HG03025 (cell line): ENCODE measurements around the gene TOP3B.

Experiments used
- ATAC-seq: cut with Tn5 transposase; IDR thresholded peaks from one replicate; pipeline ENCODE4 v1.9.1; 2021; ENCODE audit warnings: mild to moderate bottlenecking, moderate library complexity; ENCODE audit not compliant: unreplicated experiment, low FRiP score

TOP3B gene

GRCh38 chr22:22014285-22014659 is 31.7 kb upstream of the TOP3B start:
- ATAC-seq: no peak

- no peak for ATAC-seq
Measured at GRCh38 chr22:22013559-22014284, 31.1 kb upstream of the TOP3B start.

GRCh38 chr22:22011964-22012363 is 29.4 kb upstream of the TOP3B start:
- no peak for ATAC-seq

GRCh38 chr22:22010358-22010757 is 27.8 kb upstream of the TOP3B start:
- ATAC-seq: no peak

- ATAC-seq: no peak
Measured at GRCh38 chr22:22009661-22010060, 27.1 kb upstream of the TOP3B start.

- no peak for ATAC-seq
Measured at GRCh38 chr22:22006596-22006990, 24.0 kb upstream of the TOP3B start.

- ATAC-seq: no peak
Measured at GRCh38 chr22:22005945-22006595, 23.5 kb upstream of the TOP3B start.

GRCh38 chr22:22003233-22003632 is 20.6 kb upstream of the TOP3B start:
- no peak for ATAC-seq

GRCh38 chr22:22002526-22003055 is 20.0 kb upstream of the TOP3B start:
- no peak for ATAC-seq

GRCh38 chr22:22001664-22002525 is 19.3 kb upstream of the TOP3B start:
- ATAC-seq: no peak

- ATAC-seq: no peak
Measured at GRCh38 chr22:21998595-21999247, 16.1 kb upstream of the TOP3B start.

- ATAC-seq: no peak
Measured at GRCh38 chr22:21996175-21996720, 13.7 kb upstream of the TOP3B start.

- ATAC-seq: no peak
Measured at GRCh38 chr22:21995660-21996059, 13.1 kb upstream of the TOP3B start.

GRCh38 chr22:21994881-21995444 is 12.4 kb upstream of the TOP3B start:
- ATAC-seq: no peak

- ATAC-seq: no peak
Measured at GRCh38 chr22:21992593-21993237, 10.1 kb upstream of the TOP3B start.

GRCh38 chr22:21991774-21992173 is 9.2 kb upstream of the TOP3B start:
- no peak for ATAC-seq

- no peak for ATAC-seq
Measured at GRCh38 chr22:21991304-21991596, 8.7 kb upstream of the TOP3B start.

GRCh38 chr22:21990445-21991303 is 8.1 kb upstream of the TOP3B start:
- no peak for ATAC-seq

- ATAC-seq: no peak
Measured at GRCh38 chr22:21989049-21989448, 6.5 kb upstream of the TOP3B start.
